CD4-positive, alpha-beta T cell treated with Interleukin-21 for 1 hour (primary cell): ENCODE data around the gene SPTLC3.

Source experiments
- DNase-seq: peaks from one replicate; pipeline ENCODE4 v3.0.0-alpha.2; 2020

Gene SPTLC3

GRCh38 chr20:13205425-13205824 is 196.7 kb downstream of the SPTLC3 start:
- DNase-seq: no peak

GRCh38 chr20:13205848-13206434 is 197.2 kb downstream of the SPTLC3 start:
- DNase-seq: no peak

- no peak for DNase-seq
These were observed 198.2 kb downstream of the SPTLC3 start for GRCh38 chr20:13207016-13207415.

- DNase-seq: no peak
These were observed 203.3 kb downstream of the SPTLC3 start for GRCh38 chr20:13211956-13212618.

- no peak for DNase-seq
These were observed 204.0 kb downstream of the SPTLC3 start for GRCh38 chr20:13212750-13213149.

- no peak for DNase-seq
These were observed 204.6 kb downstream of the SPTLC3 start for GRCh38 chr20:13213335-13213734.

- DNase-seq: no peak
These were observed 207.8 kb downstream of the SPTLC3 start for GRCh38 chr20:13216533-13216932.
